ENCODE results near the gene CNTFR. TPM values are rescaled to one million over a fixed set of nuclear protein-coding genes. Genes with fewer than 3 reads are reported as not detected.

CNTFR gene
- total and polyA plus RNA-seq, 4 donors: 0.10 to 9.9 (median 2.8) TPM

DNA sequence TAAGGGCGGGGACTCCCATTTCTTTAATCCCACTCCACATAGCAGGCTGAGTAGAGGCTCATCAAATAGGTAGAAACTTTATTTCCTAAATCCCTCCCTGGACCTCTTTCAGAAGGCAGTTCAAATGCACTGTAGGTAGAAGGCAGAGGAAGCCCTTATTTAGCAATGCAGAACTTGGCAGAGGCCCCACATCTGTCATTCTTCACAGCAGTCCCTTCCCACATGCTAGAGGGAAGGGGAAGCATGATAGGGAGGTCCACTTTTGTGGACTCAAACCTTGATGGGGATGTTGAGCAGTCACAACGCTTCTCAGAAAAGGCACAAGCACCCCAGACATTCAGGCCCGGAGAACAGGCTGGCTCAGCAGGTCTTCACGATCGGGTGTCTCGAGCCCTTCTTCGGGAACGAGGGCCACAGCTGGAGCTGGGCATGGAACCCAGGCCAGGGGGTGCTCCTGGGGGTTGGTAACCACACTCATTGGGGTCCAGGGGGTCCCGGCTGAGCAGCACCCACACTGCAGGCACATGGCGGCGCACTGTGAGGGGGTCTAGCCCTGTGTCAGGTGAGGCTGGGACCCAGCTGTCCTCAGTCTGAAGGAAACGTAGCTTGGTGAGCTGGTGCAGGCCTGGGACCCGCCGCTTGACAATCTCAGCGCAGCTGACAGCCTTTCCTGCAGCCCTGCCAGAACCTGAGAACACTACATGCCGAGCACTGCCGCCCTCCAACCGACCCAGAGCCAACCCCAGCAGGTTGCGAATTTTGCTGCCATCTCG is 21.1 kb upstream of the CNTFR start:
- Histone ChIP-seq H3K4me1 (ENCODE audit: control insufficient read depth in 1 of 2, insufficient read depth in 2 of 2, low read length in 2 of 2) (no peaks in the 10 kb centered on the region), H3K9me3 (ENCODE audit: control insufficient read depth, low read length) (no peaks in the 10 kb centered on the region), H3K27ac (ENCODE audit: low read depth in 1 of 2, low read length in 2 of 2) (no peak overlapping the region), H3K27me3 (ENCODE audit: control insufficient read depth in 1 of 2, insufficient read depth in 2 of 2, low read length in 1 of 2) (no peaks in the 10 kb centered on the region), H3K4me3 (ENCODE audit: low read length in 2 of 2) (no peak overlapping the region), H3K36me3 (ENCODE audit: control insufficient read depth in 1 of 2, insufficient read depth in 2 of 2, low read length in 1 of 2) (no peaks in the 10 kb centered on the region)
- no peak for ATAC-seq (ENCODE audit: low FRiP score)
- intact Hi-C loops (cut with DNase I): no loop called here
- peak in 1 of 2 donors; percentile 37 for DNase-seq
- 94 to 96% methylated on average over 20 of the region's 20 CpGs for WGBS, 2 donors

DNA sequence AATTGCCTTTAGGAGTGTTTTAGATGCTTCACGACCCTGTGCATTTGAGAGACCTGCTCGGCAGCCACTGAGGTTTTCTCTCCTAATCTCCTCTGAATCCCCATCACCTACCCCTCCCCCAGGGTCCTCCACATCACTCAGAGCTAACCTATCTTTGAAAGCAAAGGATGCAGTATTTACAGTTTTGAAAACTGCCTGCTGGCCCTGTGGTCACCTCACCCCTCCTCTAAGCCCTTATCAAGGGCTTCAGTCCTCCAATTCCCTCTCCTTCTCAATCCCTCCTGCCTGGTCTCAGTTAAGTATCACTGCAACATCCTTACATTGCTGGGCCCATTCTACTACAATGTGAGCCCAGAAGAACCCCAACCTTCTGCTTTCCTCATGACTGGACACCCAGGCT is 17.8 kb upstream of the CNTFR start:
- Histone ChIP-seq H3K36me3 (ENCODE audit: control insufficient read depth in 1 of 2, insufficient read depth in 2 of 2, low read length in 1 of 2) (no peaks in the 10 kb centered on the region), H3K27me3 (ENCODE audit: control insufficient read depth in 1 of 2, insufficient read depth in 2 of 2, low read length in 1 of 2) (no peaks in the 10 kb centered on the region), H3K27ac (ENCODE audit: low read depth in 1 of 2, low read length in 2 of 2) (no peak overlapping the region), H3K9me3 (ENCODE audit: control insufficient read depth, low read length) (no peaks in the 10 kb centered on the region), H3K4me3 (ENCODE audit: low read length in 2 of 2) (no peak overlapping the region), H3K4me1 (ENCODE audit: control insufficient read depth in 1 of 2, insufficient read depth in 2 of 2, low read length in 2 of 2) (no peaks in the 10 kb centered on the region)
- 53 to 57% methylated on average over 2 of the region's 2 CpGs for WGBS, 2 donors
- ATAC-seq (ENCODE audit: low FRiP score): no peak
- DNase-seq: no peak
- intact Hi-C loops (cut with DNase I): loop anchor here in 1 of 2 donors (10.0 kb wide), 1 partner anchor 173 kb away; no protein-coding TSS in a partner anchor

DNA sequence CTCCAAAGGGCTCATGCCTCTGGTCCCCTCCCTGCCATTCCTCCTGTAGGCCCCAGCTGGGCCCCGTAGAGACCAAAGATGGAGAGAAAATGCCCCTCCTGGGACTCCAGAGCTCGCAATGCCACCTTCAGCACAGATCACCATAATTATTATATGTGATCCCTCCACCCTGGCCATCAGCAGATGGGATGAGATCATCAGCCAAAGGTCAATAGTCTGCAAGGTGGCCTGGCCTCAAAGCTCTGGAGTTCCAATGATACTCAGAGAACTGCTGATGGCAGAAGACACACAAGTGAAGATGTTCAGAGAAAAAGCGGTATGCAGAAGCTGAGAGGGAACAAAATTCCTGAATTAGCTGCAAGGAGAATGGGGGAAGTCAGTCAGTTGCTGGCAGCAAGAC is 17.4 kb upstream of the CNTFR start:
- Histone ChIP-seq H3K4me1 (ENCODE audit: control insufficient read depth in 1 of 2, insufficient read depth in 2 of 2, low read length in 2 of 2) (no peaks in the 10 kb centered on the region), H3K4me3 (ENCODE audit: low read length in 2 of 2) (no peak overlapping the region), H3K36me3 (ENCODE audit: control insufficient read depth in 1 of 2, insufficient read depth in 2 of 2, low read length in 1 of 2) (no peaks in the 10 kb centered on the region), H3K27ac (ENCODE audit: low read depth in 1 of 2, low read length in 2 of 2) (no peak overlapping the region), H3K27me3 (ENCODE audit: control insufficient read depth in 1 of 2, insufficient read depth in 2 of 2, low read length in 1 of 2) (no peaks in the 10 kb centered on the region), H3K9me3 (ENCODE audit: control insufficient read depth, low read length) (no peaks in the 10 kb centered on the region)
- intact Hi-C loops (cut with DNase I): loop anchor here in 1 of 2 donors (10.0 kb wide), 1 partner anchor 172 kb away; no protein-coding TSS in a partner anchor
- 83 to 87% methylated on average over 3 of the region's 3 CpGs for WGBS, 2 donors
- ATAC-seq (ENCODE audit: low FRiP score): no peak
- no peak for DNase-seq

DNA sequence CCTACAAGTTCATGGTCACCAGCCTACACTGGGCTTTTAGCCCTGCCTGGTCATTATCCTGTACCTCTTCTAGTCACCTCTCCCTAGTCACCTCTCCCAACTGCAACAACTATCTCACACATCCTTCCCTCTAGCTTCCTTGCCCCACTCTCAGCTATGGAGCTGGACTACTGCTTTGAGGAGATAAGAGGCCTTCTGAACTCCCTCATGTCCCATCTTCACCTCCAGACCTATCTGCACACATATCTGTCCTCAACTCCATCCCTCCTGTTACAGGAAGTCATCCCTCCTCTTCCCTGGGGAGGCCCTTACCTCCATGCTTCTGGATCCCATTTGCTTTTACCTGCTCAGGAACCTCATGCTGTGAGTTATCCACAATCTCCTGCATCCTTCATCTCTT is 16.7 kb upstream of the CNTFR start:
- Histone ChIP-seq H3K4me1 (ENCODE audit: control insufficient read depth in 1 of 2, insufficient read depth in 2 of 2, low read length in 2 of 2) (no peaks in the 10 kb centered on the region), H3K27ac (ENCODE audit: low read depth in 1 of 2, low read length in 2 of 2) (no peak overlapping the region), H3K27me3 (ENCODE audit: control insufficient read depth in 1 of 2, insufficient read depth in 2 of 2, low read length in 1 of 2) (no peaks in the 10 kb centered on the region), H3K36me3 (ENCODE audit: control insufficient read depth in 1 of 2, insufficient read depth in 2 of 2, low read length in 1 of 2) (no peaks in the 10 kb centered on the region), H3K9me3 (ENCODE audit: control insufficient read depth, low read length) (no peaks in the 10 kb centered on the region), H3K4me3 (ENCODE audit: low read length in 2 of 2) (no peak overlapping the region)
- intact Hi-C loops (cut with DNase I): loop anchor here in 1 of 2 donors (10.0 kb wide), 1 partner anchor 171 kb away; no protein-coding TSS in a partner anchor
- ATAC-seq (ENCODE audit: low FRiP score) (no peak), DNase-seq (no peak)

DNA sequence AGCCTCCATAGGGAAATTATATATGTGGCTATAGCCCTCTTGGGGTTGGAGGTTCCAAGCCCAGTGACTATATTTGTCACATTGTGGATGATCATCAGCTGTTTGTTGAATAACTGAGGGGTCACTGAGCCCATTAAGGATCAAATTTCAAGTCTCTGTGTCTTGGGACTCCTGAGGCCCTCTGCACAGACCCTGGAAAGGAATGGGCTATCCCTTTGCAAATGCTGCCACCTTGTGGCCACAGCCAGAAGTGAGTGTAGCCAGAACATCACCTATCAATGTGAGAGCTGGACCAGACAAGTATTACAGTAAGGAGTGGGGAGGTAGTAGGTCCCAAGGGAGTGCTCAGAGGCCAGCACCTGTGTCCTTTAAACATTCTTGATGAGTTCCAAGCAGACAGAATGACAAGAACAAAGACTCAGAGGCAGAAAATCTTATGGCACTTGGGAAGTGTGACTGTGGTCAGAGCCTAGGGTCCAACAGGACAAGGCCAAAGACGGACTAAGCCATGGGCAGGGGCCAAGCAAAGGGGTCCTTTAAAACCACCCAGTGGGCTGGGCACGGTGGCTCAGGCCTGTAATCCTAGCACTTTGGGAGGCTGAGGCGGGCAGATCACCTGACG is 14.2 kb upstream of the CNTFR start:
- no peaks in the 10 kb centered on the region for H3K27me3 ChIP-seq (ENCODE audit: control insufficient read depth in 1 of 2, insufficient read depth in 2 of 2, low read length in 1 of 2)
- no peaks in the 10 kb centered on the region for H3K4me1 ChIP-seq (ENCODE audit: control insufficient read depth in 1 of 2, insufficient read depth in 2 of 2, low read length in 2 of 2)
- H3K4me3 ChIP-seq (ENCODE audit: low read length in 2 of 2): no peak overlapping the region
- intact Hi-C loops (cut with DNase I): loop anchor here in 1 of 2 donors (5.0 to 10.0 kb wide), 3 partner anchors 101 to 266 kb away; no protein-coding TSS in a partner anchor
- no peak overlapping the region for H3K27ac ChIP-seq (ENCODE audit: low read depth in 1 of 2, low read length in 2 of 2)
- ATAC-seq (ENCODE audit: low FRiP score) (peak; percentile 89), DNase-seq (peak; percentile 85 to 94)
- H3K9me3 ChIP-seq (ENCODE audit: control insufficient read depth, low read length): no peaks in the 10 kb centered on the region
- 44 to 54% methylated on average over 4 of the region's 4 CpGs for WGBS, 2 donors
- no peaks in the 10 kb centered on the region for H3K36me3 ChIP-seq (ENCODE audit: control insufficient read depth in 1 of 2, insufficient read depth in 2 of 2, low read length in 1 of 2)

DNA sequence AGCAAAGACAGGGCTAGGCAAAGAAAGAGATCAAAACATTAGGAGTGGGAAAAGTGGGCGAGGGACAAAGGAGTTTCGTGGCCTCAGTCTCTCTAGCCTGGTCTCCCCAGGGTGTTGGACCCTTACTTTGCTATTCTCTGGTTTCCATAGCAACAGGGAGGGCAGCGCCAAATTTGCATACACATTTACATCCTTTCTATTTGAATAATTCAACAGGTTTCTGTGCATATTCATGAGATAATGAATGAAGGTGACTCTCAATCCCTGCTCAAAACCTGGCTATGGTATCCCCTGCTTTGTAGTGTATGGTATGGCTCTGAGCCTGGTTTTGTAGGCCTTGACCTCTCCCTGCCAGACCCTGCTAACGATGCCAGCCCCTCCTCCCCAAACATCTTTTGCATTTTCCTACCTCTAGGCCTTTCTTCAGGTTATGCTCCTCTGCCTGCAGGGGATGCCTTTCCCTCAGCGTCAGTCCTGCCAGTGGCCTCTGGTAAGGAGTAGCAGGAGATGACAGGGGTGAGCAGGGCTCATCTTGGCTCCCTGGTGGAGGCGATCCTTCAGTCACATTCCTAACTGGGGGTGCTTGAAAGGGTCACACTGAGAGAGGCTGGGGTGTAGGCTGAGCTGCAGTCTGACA is 12.5 kb upstream of the CNTFR start:
- intact Hi-C loops (cut with DNase I): loop anchor here in 1 of 2 donors (5.0 to 10.0 kb wide), 3 partner anchors 100 to 265 kb away; no protein-coding TSS in a partner anchor
- DNase-seq: no peak
- no peaks in the 10 kb centered on the region for H3K27me3 ChIP-seq (ENCODE audit: control insufficient read depth in 1 of 2, insufficient read depth in 2 of 2, low read length in 1 of 2)
- no peak overlapping the region for H3K4me3 ChIP-seq (ENCODE audit: low read length in 2 of 2)
- ATAC-seq (ENCODE audit: low FRiP score): no peak
- no peaks in the 10 kb centered on the region for H3K9me3 ChIP-seq (ENCODE audit: control insufficient read depth, low read length)
- H3K36me3 ChIP-seq (ENCODE audit: control insufficient read depth in 1 of 2, insufficient read depth in 2 of 2, low read length in 1 of 2): no peaks in the 10 kb centered on the region
- WGBS, 2 donors: 77 to 78% methylated on average over 6 of the region's 6 CpGs
- H3K4me1 ChIP-seq (ENCODE audit: control insufficient read depth in 1 of 2, insufficient read depth in 2 of 2, low read length in 2 of 2): no peaks in the 10 kb centered on the region
- H3K27ac ChIP-seq (ENCODE audit: low read depth in 1 of 2, low read length in 2 of 2): no peak overlapping the region

DNA sequence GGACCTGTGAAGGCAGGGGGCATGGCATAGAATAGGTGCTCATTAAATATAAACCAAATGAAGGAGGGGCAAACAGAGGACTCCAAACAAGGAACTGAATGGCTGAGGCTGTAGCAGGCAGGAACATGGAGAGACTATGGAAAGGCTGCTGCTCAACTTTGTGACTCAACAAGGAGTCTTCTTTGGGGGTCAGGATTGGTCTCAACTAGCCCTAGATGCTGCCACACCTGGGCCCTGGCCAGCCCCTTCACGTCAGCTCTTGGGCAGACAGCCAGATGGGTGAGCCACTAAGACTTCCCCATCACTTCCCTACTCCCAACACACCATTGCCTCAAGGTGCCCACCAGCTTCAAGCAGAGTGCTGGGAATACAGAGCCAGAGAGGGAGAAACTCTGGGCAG is 11.4 kb upstream of the CNTFR start:
- ATAC-seq (ENCODE audit: low FRiP score) (no peak), DNase-seq (no peak)
- no peak overlapping the region for H3K27ac ChIP-seq (ENCODE audit: low read depth in 1 of 2, low read length in 2 of 2)
- no peaks in the 10 kb centered on the region for H3K27me3 ChIP-seq (ENCODE audit: control insufficient read depth in 1 of 2, insufficient read depth in 2 of 2, low read length in 1 of 2)
- H3K4me3 ChIP-seq (ENCODE audit: low read length in 2 of 2): no peak overlapping the region
- H3K36me3 ChIP-seq (ENCODE audit: control insufficient read depth in 1 of 2, insufficient read depth in 2 of 2, low read length in 1 of 2): no peaks in the 10 kb centered on the region
- no peaks in the 10 kb centered on the region for H3K9me3 ChIP-seq (ENCODE audit: control insufficient read depth, low read length)
- 16 to 20% methylated on average over 1 of the region's 1 CpG for WGBS, 2 donors
- no peaks in the 10 kb centered on the region for H3K4me1 ChIP-seq (ENCODE audit: control insufficient read depth in 1 of 2, insufficient read depth in 2 of 2, low read length in 2 of 2)
- intact Hi-C loops (cut with DNase I): loop anchor here in 1 of 2 donors (5.0 to 10.0 kb wide), 3 partner anchors 99 to 264 kb away; no protein-coding TSS in a partner anchor

DNA sequence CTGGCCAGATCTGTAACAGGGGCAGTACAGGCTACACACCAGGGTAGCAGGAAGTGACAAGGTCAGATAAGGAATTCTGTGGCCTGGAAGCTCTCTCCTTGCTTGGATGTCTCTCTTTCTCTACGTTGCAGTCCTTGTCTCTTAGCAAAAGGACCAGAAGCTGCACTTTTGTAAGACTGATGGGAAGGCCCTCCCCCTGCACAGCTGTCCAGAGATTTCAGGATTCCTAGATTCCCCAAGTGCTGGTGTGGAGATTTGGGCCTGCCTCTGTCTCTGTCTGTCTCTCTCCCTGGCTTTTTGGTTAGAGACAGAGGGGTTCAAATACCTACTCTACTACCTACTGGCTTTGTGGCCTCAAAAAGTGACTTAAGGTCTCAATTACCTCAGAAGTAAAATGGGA is 10.0 kb upstream of the CNTFR start:
- intact Hi-C loops (cut with DNase I): loop anchor here (5.0 to 10.0 kb wide), 2 partner anchors 142 to 265 kb away; partner anchors contain the start of genes DNAI1 (in 1 of the 2) and FAM219A (in 1 of the 2)
- WGBS, 2 donors: 50 to 54% methylated on average over 1 of the region's 1 CpG
- H3K27me3 ChIP-seq (ENCODE audit: control insufficient read depth in 1 of 2, insufficient read depth in 2 of 2, low read length in 1 of 2): no peaks in the 10 kb centered on the region
- ATAC-seq (ENCODE audit: low FRiP score): no peak
- H3K4me1 ChIP-seq (ENCODE audit: control insufficient read depth in 1 of 2, insufficient read depth in 2 of 2, low read length in 2 of 2): no peaks in the 10 kb centered on the region
- H3K4me3 ChIP-seq (ENCODE audit: low read length in 2 of 2): no peak overlapping the region
- H3K27ac ChIP-seq (ENCODE audit: low read depth in 1 of 2, low read length in 2 of 2): no peak overlapping the region
- H3K36me3 ChIP-seq (ENCODE audit: control insufficient read depth in 1 of 2, insufficient read depth in 2 of 2, low read length in 1 of 2): no peaks in the 10 kb centered on the region
- DNase-seq: no peak
- no peaks in the 10 kb centered on the region for H3K9me3 ChIP-seq (ENCODE audit: control insufficient read depth, low read length)
